ENCODE measurements around the gene GSE1. TPM values are rescaled to one million over a fixed set of nuclear protein-coding genes. Genes with fewer than 3 reads are reported as not detected.

The GSE1 gene
- total RNA-seq, 4 donors from 2014 or later: 45.1 to 89.3 (median 71.3) TPM

DNA sequence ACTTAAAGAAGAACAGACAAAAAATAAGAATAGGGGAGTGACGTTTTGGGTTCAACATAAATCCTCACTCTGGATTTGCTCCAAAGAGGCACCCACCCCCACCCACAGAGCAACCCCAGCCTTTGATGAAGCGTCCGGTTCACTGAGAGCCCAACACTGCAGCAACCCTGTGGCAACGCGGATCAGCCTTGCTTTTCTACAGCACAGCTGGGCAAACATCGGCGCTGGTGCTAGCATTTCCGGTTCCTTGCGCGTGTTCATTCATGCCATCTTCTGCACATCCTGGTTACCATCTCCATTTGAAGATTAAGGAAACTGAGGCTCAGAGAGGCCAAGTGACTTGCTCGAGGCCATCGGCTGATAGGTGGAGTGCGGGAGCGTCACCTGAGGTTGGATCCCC is 84.3 kb downstream of the GSE1 start:
- no peaks in the 10 kb centered on the region for H3K9me3 ChIP-seq
- no peaks in the 10 kb centered on the region for H3K4me1 ChIP-seq
- H3K36me3 ChIP-seq: no peaks in the 10 kb centered on the region
- in situ Hi-C loops (cut with MboI; ENCODE audit: low sequenced_read_pairs in 4 of 4): no loop called here
- DNase-seq (no peak), ATAC-seq (no peak)
- TF ChIP-seq, protein P1, sequence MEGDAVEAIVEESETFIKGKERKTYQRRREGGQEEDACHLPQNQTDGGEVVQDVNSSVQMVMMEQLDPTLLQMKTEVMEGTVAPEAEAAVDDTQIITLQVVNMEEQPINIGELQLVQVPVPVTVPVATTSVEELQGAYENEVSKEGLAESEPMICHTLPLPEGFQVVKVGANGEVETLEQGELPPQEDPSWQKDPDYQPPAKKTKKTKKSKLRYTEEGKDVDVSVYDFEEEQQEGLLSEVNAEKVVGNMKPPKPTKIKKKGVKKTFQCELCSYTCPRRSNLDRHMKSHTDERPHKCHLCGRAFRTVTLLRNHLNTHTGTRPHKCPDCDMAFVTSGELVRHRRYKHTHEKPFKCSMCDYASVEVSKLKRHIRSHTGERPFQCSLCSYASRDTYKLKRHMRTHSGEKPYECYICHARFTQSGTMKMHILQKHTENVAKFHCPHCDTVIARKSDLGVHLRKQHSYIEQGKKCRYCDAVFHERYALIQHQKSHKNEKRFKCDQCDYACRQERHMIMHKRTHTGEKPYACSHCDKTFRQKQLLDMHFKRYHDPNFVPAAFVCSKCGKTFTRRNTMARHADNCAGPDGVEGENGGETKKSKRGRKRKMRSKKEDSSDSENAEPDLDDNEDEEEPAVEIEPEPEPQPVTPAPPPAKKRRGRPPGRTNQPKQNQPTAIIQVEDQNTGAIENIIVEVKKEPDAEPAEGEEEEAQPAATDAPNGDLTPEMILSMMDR (IDR thresholded peaks at IDR 0.05 in 4 of 5, conservative IDR thresholded peaks at IDR 0.05 in 1 of 5): no peak
- no peak for TF ChIP-seq POLR2A (IDR thresholded peaks at IDR 0.05)
- no peak overlapping the region for H3K4me3 ChIP-seq
- no peak overlapping the region for H3K27ac ChIP-seq
- intact Hi-C loops (cut with DNase I; ENCODE audit: low total_unique reads): no loop called here
- peaks cover 0 to 12% (median 5%) of the 10 kb centered on the region in 3 donors for H3K27me3 ChIP-seq

DNA sequence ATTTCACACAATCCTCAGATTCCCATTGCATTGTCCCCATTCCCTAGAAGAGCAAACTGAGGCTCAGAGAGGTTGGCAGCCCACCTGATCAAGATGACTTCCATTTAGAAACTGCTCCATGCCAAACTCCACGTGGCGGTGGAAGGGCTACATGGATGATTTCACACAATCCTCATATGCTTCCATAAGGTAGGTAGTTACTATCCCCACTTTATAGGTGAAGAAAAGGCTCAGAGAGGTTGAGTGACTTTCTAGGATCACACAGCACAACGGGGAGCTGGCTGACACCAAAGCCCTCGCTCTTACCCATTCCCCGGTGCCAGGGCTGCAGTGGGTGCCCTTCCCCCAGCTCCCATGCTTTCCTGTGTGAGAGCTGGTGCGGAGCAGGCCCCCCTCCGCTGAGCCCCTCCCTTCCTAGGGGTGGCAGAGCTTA is 85.4 kb downstream of the GSE1 start:
- TF ChIP-seq, protein P1 (IDR thresholded peaks at IDR 0.05 in 4 of 5, conservative IDR thresholded peaks at IDR 0.05 in 1 of 5): no peak
- TF ChIP-seq POLR2A (IDR thresholded peaks at IDR 0.05): no peak
- peaks cover 0 to 12% (median 5%) of the 10 kb centered on the region in 3 donors for H3K27me3 ChIP-seq
- H3K9me3 ChIP-seq: no peaks in the 10 kb centered on the region
- H3K36me3 ChIP-seq: no peaks in the 10 kb centered on the region
- H3K27ac ChIP-seq: no peak overlapping the region
- H3K4me3 ChIP-seq: no peak overlapping the region
- in situ Hi-C loops (cut with MboI; ENCODE audit: low sequenced_read_pairs in 4 of 4) (no loop called here), intact Hi-C loops (cut with DNase I; ENCODE audit: low total_unique reads) (no loop called here)
- H3K4me1 ChIP-seq: no peaks in the 10 kb centered on the region
- DNase-seq (no peak), ATAC-seq (no peak)

DNA sequence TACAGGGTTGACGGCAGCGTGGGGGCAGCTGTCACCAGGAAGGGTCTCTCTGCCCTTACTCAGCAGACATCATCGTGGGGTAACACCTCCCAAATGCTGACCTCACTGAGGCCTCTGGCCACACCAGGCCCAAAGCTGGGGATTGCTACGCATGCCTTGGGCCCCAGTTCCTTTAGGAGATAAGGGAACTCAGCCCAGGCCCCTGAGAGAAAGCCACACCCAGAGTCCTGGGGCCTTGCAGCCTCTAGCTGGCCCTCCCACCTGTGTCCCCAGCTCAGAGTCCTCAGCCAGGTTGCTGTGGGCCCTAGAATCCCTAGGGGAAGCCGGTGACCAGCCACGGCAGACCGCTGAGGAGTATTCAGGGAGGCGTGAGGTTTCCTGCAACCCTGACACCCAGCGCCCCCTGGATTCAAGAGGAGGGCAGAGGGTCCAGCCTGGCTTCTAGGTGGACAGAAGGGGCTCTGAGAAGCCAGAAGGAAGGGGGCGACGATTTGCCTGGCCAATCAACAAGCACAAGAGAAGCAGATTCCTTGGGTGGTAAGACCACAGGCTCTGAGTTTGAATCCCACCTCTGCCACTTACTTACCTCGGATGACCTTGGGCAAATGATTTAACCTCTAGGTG is 85.9 kb downstream of the GSE1 start:
- Histone ChIP-seq H3K27me3 (peaks cover 0 to 12% (median 5%) of the 10 kb centered on the region in 3 donors), H3K9me3 (no peaks in the 10 kb centered on the region), H3K27ac (no peak overlapping the region), H3K36me3 (no peaks in the 10 kb centered on the region), H3K4me3 (no peak overlapping the region), H3K4me1 (no peaks in the 10 kb centered on the region)
- ATAC-seq (no peak), DNase-seq (no peak)
- in situ Hi-C loops (cut with MboI; ENCODE audit: low sequenced_read_pairs in 4 of 4) (no loop called here), intact Hi-C loops (cut with DNase I; ENCODE audit: low total_unique reads) (no loop called here)
- no peak for TF ChIP-seq POLR2A (IDR thresholded peaks at IDR 0.05)
- TF ChIP-seq, protein P1 (IDR thresholded peaks at IDR 0.05 in 4 of 5, conservative IDR thresholded peaks at IDR 0.05 in 1 of 5): no peak

DNA sequence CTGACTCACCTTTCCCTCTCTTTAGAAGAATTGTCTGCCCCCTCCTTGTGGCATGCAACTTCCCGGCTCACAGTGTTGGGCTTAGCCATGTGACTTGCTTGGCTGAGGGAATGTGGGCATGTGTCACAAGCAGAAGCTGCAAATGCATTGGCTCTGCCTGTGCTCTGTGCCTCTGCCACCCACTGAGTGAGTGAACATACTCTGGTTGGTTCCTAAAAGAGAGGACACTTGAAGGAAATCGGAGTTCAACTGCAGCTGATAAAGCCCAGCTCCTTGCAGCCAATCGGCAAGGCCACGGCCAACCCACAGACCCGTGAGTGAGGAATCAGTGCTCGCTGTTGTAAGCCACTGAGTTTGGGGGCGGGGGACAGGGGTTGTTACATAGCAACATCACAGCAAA is 86.5 kb downstream of the GSE1 start:
- no peak for DNase-seq

More for the DNA sequence above, 86.5 kb downstream of the GSE1 start:
- Histone ChIP-seq H3K36me3 (no peaks in the 10 kb centered on the region), H3K27me3 (peaks cover 0 to 12% (median 5%) of the 10 kb centered on the region in 3 donors), H3K4me3 (no peak overlapping the region), H3K4me1 (no peaks in the 10 kb centered on the region), H3K27ac (no peak overlapping the region), H3K9me3 (no peaks in the 10 kb centered on the region)
- intact Hi-C loops (cut with DNase I; ENCODE audit: low total_unique reads): no loop called here
- TF ChIP-seq, protein P1 (IDR thresholded peaks at IDR 0.05 in 4 of 5, conservative IDR thresholded peaks at IDR 0.05 in 1 of 5): no peak
- no peak for TF ChIP-seq POLR2A (IDR thresholded peaks at IDR 0.05)
- in situ Hi-C loops (cut with MboI; ENCODE audit: low sequenced_read_pairs in 4 of 4): loop anchor here in 1 of 4 donors (25.0 kb wide), 2 partner anchors 287 to 437 kb away; no protein-coding TSS in a partner anchor
- peak in 1 of 2 donors; percentile 62 for ATAC-seq

All from gastrocnemius medialis (tissue), 4 donors.